ENCODE data around the gene FBXW4.

- TF ChIP-seq EZH2 (IDR thresholded peaks at IDR 0.05; ENCODE audit: low read length, missing control alignments) (peak; percentile 80), CTCF (conservative IDR thresholded peaks at IDR 0.05 in 1 of 2, IDR thresholded peaks at IDR 0.05 in 1 of 2; ENCODE audit: low read depth in 1 of 2, low read length in 2 of 2) (no peak)
Observed at GRCh38 chr10:101566333-101567164, 128.4 kb downstream of the FBXW4 start.
